Measurements from ENCODE around the gene CACHD1. TPM values are rescaled to one million over a fixed set of nuclear protein-coding genes. Genes with fewer than 3 reads are reported as not detected.

Gene CACHD1
- total and polyA plus RNA-seq, 2 of the 4 experiments (the other 2 are of a cell fraction), result 2.9 to 5.9 TPM

DNA sequence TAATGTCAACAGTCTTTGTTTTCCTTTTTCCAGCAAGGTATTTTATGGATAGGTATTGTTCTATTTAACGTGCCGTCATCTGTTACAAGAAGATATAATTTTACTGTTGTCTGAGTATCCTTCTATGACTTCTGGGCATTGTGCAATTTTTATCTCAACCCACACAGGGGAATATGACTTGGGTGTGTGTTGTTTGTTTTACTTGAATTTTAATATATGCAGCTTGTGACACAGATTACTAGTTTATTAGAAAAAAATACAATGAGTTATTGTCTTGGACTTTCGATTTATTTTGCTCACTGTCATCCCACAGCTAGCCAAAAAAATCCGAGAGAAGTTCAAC lies 111.9 kb downstream of the CACHD1 start:
- H3K36me3 ChIP-seq (ENCODE audit: control insufficient read depth, insufficient read depth, low read length), result no peaks in the 10 kb centered on the region
- ChIA-PET POLR2A (ENCODE audit: unreplicated experiment) (no interaction called here), CTCF (no interaction called here)
- H3K14ac ChIP-seq (replicated peaks; ENCODE audit: low read depth, low read length), result no peak overlapping the region
- WGBS, 2 experiments (ENCODE audit: extremely low coverage in 2 of 2, insufficient read length in 1 of 2), result no CpG with 5 or more reads among the region's 4 CpGs
- no peak overlapping the region for H2AFZ ChIP-seq (replicated peaks; ENCODE audit: low read length, poor library complexity)
- no peaks in the 10 kb centered on the region for H3K27me3 ChIP-seq (ENCODE audit: control insufficient read depth, insufficient read depth, low read length)
- H4K8ac ChIP-seq (ENCODE audit: low read depth in 2 of 2, low read length in 2 of 2), result no peak overlapping the region
- no peaks in the 10 kb centered on the region for H4K20me1 ChIP-seq (ENCODE audit: insufficient read depth, low read length)
- H2AK9ac ChIP-seq (replicated peaks; ENCODE audit: low read depth, low read length, poor library complexity), result no peak overlapping the region
- TF ChIP-seq CEBPB (IDR thresholded peaks at IDR 0.05; ENCODE audit: low read depth, low read length) (no peak), CHD1 (IDR thresholded peaks at IDR 0.05; ENCODE audit: low read depth, low read length) (no peak), MAZ (IDR thresholded peaks at IDR 0.05; ENCODE audit: borderline replicate concordance, low read depth, low read length) (no peak), USF2 (IDR thresholded peaks at IDR 0.05; ENCODE audit: low read depth, low read length) (no peak), POLR2A (IDR thresholded peaks at IDR 0.05; ENCODE audit: low read depth, low read length) (no peak), FOS (IDR thresholded peaks at IDR 0.05; ENCODE audit: low read depth, low read length) (no peak), MAFK (IDR thresholded peaks at IDR 0.05; ENCODE audit: low read depth, low read length) (no peak), RFX5 (IDR thresholded peaks at IDR 0.05; ENCODE audit: low read depth, low read length) (no peak)
- TF ChIP-seq, protein P1, sequence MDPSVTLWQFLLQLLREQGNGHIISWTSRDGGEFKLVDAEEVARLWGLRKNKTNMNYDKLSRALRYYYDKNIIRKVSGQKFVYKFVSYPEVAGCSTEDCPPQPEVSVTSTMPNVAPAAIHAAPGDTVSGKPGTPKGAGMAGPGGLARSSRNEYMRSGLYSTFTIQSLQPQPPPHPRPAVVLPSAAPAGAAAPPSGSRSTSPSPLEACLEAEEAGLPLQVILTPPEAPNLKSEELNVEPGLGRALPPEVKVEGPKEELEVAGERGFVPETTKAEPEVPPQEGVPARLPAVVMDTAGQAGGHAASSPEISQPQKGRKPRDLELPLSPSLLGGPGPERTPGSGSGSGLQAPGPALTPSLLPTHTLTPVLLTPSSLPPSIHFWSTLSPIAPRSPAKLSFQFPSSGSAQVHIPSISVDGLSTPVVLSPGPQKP (IDR thresholded peaks at IDR 0.05; ENCODE audit: borderline replicate concordance, low read depth, low read length), result no peak
- TF ChIP-seq, protein P2, sequence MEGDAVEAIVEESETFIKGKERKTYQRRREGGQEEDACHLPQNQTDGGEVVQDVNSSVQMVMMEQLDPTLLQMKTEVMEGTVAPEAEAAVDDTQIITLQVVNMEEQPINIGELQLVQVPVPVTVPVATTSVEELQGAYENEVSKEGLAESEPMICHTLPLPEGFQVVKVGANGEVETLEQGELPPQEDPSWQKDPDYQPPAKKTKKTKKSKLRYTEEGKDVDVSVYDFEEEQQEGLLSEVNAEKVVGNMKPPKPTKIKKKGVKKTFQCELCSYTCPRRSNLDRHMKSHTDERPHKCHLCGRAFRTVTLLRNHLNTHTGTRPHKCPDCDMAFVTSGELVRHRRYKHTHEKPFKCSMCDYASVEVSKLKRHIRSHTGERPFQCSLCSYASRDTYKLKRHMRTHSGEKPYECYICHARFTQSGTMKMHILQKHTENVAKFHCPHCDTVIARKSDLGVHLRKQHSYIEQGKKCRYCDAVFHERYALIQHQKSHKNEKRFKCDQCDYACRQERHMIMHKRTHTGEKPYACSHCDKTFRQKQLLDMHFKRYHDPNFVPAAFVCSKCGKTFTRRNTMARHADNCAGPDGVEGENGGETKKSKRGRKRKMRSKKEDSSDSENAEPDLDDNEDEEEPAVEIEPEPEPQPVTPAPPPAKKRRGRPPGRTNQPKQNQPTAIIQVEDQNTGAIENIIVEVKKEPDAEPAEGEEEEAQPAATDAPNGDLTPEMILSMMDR (conservative IDR thresholded peaks at IDR 0.05; ENCODE audit: low read depth, low read length), result no peak
- H3K79me1 ChIP-seq (ENCODE audit: low read depth in 1 of 2, low read length in 2 of 2), result no peaks in the 10 kb centered on the region
- no peak overlapping the region for H3K56ac ChIP-seq (ENCODE audit: extremely low read depth, insufficient read depth, low read length)
- no peaks in the 10 kb centered on the region for H3K4me1 ChIP-seq (ENCODE audit: control insufficient read depth, insufficient read depth, low read length)
- H3K4me2 ChIP-seq (ENCODE audit: low read depth, low read length), result no peak overlapping the region
- H4K5ac ChIP-seq (ENCODE audit: low read depth, low read length), result no peak overlapping the region
- no TSS peak for BruUV-seq (replicated peaks)
- H3K9me1 ChIP-seq (ENCODE audit: insufficient read depth, low read length), result no peaks in the 10 kb centered on the region
- no peak overlapping the region for H3K4ac ChIP-seq (ENCODE audit: low read depth, low read length)
- DNase-seq, result no peak
- H3K4me3 ChIP-seq (ENCODE audit: insufficient read depth, low read depth, low read length), result no peak overlapping the region
- no peak overlapping the region for H2AK5ac ChIP-seq (ENCODE audit: low read depth, low read length)
- H3K27ac ChIP-seq (ENCODE audit: insufficient read depth, low read length), result no peak overlapping the region
- H3K9ac ChIP-seq (ENCODE audit: low read depth, low read length), result no peak overlapping the region
- no peak overlapping the region for H2BK5ac ChIP-seq (ENCODE audit: low read depth, low read length, poor library complexity, severe bottlenecking)
- no peak overlapping the region for H3K23ac ChIP-seq (ENCODE audit: low read depth, low read length)
- H2BK120ac ChIP-seq (ENCODE audit: low read depth, low read length), result no peak overlapping the region
- H2BK15ac ChIP-seq (ENCODE audit: low read depth, low read length), result no peak overlapping the region
- ATAC-seq (ENCODE audit: low read depth), result no peak
- no peak overlapping the region for H3K18ac ChIP-seq (ENCODE audit: low read depth, low read length)
- no peaks in the 10 kb centered on the region for H3K9me3 ChIP-seq (ENCODE audit: control insufficient read depth, insufficient read depth, low read length)
- in situ Hi-C loops (cut with MboI; ENCODE audit: low sequenced_read_pairs), result no loop called here
- no peak overlapping the region for H4K91ac ChIP-seq (ENCODE audit: insufficient read depth, low read depth, low read length)
- dilution Hi-C loops (cut with HindIII; ENCODE audit: low sequenced_read_pairs, unreplicated experiment), result no loop called here
- H2BK20ac ChIP-seq (ENCODE audit: low read depth, low read length), result no peak overlapping the region
- intact Hi-C loops (cut with micrococcal nuclease), result no loop called here
